AG10803 (cell line): Measurements from ENCODE around the gene SGPP2.
A peak's percentile ranks its signal among the peaks of the same experiment; 100 is the strongest.

Experiments used
- DNase-seq: peaks from one replicate; pipeline ENCODE4 v3.0.0; 2010; ENCODE audit warnings: low read depth
- H3K4me3 ChIP-seq: 2 replicates; pipeline ENCODE4 v1.5.1; 2011; ENCODE audit warnings: mild to moderate bottlenecking, low read length, control low read depth
- TF ChIP-seq, protein P1 (sequence below): conservative IDR thresholded peaks from 2 replicates; pipeline ENCODE4 v1.5.1; 2011; ENCODE audit warnings: mild to moderate bottlenecking, low read length, control low read depth, inconsistent platforms

SGPP2 gene

DNA sequence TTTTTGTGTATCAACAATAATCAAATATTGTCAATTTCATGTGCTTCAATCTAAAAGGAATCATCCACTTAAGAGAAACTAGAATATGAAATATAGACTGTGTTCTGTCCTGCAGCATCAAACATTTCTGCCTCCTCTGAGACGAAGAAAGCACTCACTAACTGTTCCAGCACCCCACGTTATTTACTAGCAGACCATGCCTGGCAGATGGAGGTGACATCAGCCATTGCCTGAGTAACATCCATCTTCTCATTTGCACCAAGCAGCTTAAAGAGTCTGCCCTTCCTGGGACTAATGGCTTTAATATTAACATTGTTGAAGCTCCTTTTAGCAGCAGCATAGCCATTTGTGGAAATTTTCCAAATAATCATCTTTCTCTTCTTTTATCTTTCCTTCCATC is 25.7 kb downstream of the SGPP2 start:
- no peak overlapping the region for H3K4me3 ChIP-seq
- no peak for DNase-seq
- TF ChIP-seq, protein P1, sequence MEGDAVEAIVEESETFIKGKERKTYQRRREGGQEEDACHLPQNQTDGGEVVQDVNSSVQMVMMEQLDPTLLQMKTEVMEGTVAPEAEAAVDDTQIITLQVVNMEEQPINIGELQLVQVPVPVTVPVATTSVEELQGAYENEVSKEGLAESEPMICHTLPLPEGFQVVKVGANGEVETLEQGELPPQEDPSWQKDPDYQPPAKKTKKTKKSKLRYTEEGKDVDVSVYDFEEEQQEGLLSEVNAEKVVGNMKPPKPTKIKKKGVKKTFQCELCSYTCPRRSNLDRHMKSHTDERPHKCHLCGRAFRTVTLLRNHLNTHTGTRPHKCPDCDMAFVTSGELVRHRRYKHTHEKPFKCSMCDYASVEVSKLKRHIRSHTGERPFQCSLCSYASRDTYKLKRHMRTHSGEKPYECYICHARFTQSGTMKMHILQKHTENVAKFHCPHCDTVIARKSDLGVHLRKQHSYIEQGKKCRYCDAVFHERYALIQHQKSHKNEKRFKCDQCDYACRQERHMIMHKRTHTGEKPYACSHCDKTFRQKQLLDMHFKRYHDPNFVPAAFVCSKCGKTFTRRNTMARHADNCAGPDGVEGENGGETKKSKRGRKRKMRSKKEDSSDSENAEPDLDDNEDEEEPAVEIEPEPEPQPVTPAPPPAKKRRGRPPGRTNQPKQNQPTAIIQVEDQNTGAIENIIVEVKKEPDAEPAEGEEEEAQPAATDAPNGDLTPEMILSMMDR: no peak

DNA sequence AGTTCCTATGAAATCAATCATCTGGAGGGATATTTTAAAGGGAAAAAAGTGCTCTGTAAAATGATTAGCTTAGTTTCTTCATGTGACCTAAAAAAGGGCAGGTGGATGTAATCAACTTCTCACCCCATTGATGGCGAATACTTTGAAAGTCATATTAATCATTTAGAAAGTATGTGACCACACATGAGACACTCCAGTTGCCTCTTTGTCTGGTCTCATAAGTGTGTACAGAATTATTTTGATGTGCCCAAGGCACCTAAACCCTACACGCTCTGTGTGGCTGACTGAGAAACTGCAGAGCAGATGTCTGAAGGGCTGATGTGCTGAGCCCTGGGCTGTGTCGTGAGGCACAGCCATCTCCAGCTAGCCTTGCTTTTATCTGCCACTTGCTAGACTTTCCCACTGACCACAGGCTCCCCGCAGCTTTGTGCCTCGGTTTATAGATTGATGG is 26.9 kb downstream of the SGPP2 start:
- TF ChIP-seq, protein P1: no peak; the same call in 1 of the 2 replicates
- H3K4me3 ChIP-seq: no peak overlapping the region
- DNase-seq: peak; percentile 47

DNA sequence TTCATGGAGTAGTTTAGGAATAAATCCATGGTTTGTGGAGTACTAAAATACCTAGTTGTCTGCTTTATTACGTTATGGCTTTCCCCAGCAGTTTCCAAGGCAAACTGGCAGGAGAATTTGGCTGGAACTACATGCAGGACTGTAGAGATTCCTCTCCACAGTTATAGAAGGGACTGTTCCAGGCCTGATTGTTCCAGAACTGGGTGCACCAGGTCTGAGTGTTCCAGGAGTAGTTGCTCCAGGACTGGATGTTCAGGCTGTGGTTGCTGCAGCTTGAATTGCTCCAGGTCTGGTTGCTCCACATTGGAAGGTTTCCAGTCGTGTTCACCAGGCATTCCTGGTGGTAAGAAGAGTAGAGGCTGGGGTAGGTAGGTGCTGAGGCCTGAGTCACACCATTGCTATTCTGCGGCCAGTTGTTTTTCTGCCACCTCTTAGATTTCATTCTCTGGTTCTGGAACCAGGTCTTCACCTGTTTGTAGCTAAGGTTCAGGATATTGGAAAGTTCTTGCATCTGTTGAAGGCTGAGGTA is 28.1 kb downstream of the SGPP2 start:
- TF ChIP-seq, protein P1: no peak
- no peak overlapping the region for H3K4me3 ChIP-seq
- DNase-seq: no peak

DNA sequence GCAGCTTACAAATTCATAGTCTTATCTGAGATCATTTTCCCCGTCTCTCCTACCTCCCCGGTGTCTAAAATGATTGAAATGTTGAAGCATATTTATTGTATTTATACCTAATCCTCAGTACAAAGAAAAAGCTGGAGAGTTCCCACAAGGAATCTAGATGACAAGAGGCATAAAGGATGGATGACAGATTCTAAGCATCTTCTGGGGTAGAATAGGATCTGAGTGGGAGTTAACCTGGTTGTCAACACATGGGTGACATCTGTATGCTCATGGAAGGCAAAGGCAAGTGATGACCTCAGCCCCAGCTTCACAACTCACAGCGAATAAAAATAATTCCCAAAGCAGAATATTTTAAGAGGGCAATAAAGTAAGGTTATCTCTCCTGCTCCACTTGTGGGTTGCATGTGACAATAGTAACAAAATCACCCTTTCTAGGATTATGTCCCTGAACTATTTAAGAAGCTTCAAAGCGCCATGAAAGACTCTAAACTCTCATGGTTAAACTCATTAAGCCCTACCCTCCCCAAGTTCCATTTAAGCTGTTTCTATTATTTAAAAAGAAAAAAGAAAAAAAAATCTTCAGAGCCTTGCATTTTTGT is 32.2 kb downstream of the SGPP2 start:
- DNase-seq: no peak
- H3K4me3 ChIP-seq: no peak overlapping the region
- TF ChIP-seq, protein P1: no peak

DNA sequence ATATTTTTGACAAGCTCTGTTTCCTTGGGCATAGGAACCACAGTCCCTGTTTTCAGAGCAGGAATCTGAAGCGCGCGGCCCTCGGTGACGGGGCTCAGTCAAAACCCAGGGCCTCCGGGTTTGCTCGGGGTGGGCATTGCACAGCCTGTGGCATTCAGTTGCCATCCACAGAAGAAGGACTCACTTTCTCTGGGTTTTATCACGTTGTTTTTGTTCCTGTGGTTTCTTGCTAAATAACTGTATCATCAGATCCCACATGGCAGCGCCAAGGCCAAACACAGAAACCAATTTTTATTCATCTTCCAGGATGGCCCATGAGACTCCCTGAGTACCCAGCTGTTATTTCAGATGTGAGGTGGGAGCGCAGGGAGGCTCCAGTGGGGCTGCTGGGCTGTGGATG is 35.6 kb downstream of the SGPP2 start:
- no peak overlapping the region for H3K4me3 ChIP-seq
- no peak for DNase-seq
- TF ChIP-seq, protein P1: no peak

DNA sequence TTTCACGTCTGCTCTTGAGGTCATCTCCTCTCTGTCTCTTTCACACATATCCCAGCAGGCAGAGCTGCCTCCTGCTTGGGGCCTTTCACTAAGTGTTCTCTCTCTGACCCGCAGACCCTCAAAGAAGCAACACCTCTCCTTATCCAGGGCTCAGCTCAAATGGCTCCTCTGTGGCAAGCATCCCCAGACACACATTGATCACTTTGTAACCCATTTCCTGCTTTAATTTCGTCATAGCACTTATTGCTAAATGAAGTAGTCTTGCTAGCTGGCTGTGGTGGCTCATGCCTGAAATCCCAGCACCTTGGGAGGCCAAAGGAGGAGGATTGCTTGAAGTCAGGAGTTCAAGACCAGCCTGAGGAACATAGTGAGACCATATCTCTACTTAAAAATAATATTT is 41.4 kb downstream of the SGPP2 start:
- H3K4me3 ChIP-seq: no peak overlapping the region
- TF ChIP-seq, protein P1: no peak
- DNase-seq: no peak

DNA sequence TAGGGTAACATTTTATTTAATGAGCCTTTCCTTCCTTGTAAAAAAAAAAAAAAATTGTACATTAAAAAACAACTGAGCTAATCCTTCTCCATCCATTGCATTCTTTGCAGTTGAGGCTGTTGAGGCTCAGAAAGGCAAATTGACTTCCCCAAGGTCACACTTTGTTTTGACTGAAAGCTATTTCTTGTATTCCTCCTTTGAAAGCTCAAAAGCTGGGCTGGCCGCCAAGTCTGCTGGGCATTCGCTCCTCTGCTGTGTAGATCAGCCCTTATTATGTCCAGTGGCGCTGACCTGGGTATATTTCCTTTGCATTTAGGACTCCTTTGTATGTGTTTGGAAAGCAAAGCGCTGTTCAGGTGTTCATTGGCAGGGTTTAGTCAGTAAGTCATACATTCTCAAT is 44.0 kb downstream of the SGPP2 start:
- TF ChIP-seq, protein P1: no peak
- H3K4me3 ChIP-seq: no peak overlapping the region
- DNase-seq: no peak
